Gastroesophageal sphincter (tissue), 3 donors: ENCODE results near the gene GRIP1.

Experiments
- CTCF ChIP-seq, 4 experiments: fragments of 200-600 bp in 2 of 4; fragments of 450-650 bp in 2 of 4; sonication (generic) in 1 of 4; IDR thresholded peaks; one replicate each; pipeline ENCODE4 v1.5.1; 2017 to 2019; ENCODE audit warnings: antibody characterized with exemption in 4 of 4, mild to moderate bottlenecking in 2 of 4, moderate library complexity in 2 of 4
- EP300 ChIP-seq: sonication (generic); formaldehyde crosslinking; IDR thresholded peaks from one replicate; pipeline ENCODE4 v1.6.1; 2017; ENCODE audit warnings: antibody characterized with exemption, mild to moderate bottlenecking
- POLR2AphosphoS5 ChIP-seq: sonication (generic); formaldehyde crosslinking; IDR thresholded peaks from one replicate; pipeline ENCODE4 v1.6.1; 2017; ENCODE audit warnings: antibody characterized with exemption

- TF ChIP-seq CTCF (IDR thresholded peaks at IDR 0.05) = no peak
- TF ChIP-seq EP300 = no peak
- no peak for TF ChIP-seq POLR2AphosphoS5
Measured at GRCh38 chr12:66405395-66405794, 273.5 kb downstream of the GRIP1 start.
